HG03378 (cell line): ENCODE measurements around the gene TBC1D19.

Source experiments
- ATAC-seq: cut with Tn5 transposase; IDR thresholded peaks from one replicate; pipeline ENCODE4 v1.9.1; 2021; ENCODE audit warnings: mild to moderate bottlenecking, moderate library complexity; ENCODE audit not compliant: unreplicated experiment

TBC1D19 gene

DNA sequence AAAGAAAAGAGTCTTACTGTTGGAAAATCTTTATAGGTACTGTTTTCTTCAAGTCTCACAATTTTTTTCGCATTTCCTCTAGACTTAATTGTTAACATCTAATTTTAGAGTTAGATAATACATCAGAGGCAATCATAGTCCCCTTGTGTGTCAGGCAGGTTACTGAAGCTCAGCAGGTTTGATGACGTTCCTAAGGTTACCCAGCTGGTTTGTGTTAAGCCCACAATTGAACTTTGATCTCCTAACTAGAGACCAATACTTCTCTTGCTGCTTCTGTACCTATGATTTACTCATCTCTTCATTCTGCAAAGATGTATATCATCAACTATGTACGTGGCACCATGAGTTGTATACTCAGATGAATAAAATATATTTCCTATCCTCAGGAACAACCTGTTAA is 145.1 kb downstream of the TBC1D19 start:
- no peak for ATAC-seq

DNA sequence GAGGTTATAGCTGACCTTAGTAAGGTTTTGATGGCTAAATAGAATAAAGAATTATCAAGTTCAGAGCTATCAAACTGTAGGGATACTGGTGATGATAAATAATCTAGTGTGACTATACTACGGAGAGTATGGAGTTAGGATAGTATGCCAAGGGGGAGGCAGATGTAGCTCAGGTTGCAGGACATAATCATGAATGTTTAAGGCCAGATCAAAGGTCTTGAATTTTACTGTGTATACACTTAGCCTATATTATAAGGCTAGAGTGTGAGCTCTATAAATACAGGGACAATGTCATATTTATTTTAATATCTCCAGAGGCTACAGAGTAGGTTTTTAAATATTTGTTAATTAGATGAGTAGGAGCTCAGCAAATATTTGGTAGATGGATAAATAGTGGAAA is 145.7 kb downstream of the TBC1D19 start:
- ATAC-seq = no peak

DNA sequence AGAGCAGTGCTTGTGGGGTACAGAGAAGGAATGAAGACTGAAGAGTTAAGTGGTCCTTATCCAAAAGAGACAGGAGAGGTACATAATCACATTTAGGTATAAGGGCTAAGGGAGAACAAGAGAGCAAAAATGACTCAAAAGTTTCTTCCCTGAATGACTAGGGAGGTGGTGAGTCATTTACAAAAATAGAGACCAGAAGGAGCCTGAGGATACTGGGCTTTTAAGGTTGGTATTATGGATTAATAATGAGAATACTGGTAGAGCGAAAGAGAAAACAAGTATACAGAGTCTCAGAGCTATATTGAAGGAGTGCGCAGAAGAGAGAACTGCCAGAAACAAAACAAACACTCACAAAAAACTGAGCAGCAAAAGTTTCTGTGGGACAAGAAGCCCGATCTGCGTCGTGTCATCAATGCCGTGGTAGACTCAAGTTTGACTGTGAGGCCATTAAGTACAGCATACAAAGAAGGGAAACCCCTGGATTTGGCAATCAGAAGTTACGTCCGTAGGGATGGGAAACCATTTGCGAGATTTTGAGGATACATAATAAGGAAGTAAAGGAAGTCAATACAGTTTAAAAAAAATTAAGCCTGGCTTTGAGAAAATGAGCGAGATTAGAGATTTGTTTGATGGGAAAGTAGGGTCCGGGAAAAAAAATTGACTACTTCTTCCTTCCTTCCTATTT is 147.6 kb downstream of the TBC1D19 start:
- ATAC-seq = peak; percentile 96

DNA sequence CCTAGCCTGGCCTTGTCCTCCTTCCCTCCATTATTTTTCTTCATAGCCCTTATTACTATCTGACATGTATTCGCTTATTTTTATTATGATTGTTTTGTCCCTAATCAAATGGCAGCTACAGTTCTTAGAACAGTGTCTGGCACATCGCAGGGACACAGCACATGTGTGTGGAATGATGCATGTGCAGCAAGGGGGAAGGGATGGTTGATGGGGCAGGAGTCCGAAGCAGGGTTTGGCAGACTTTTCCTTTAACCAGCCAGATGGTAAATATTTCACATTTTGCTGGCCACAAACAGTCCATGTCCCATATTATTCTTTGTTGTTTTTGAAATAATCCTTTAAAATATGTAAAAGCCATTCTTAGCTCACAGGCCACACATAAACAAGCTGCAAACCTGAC is 148.5 kb downstream of the TBC1D19 start:
- no peak for ATAC-seq

GRCh38 chr4:26736621-26737020 is 152.7 kb downstream of the TBC1D19 start:
- no peak for ATAC-seq

DNA sequence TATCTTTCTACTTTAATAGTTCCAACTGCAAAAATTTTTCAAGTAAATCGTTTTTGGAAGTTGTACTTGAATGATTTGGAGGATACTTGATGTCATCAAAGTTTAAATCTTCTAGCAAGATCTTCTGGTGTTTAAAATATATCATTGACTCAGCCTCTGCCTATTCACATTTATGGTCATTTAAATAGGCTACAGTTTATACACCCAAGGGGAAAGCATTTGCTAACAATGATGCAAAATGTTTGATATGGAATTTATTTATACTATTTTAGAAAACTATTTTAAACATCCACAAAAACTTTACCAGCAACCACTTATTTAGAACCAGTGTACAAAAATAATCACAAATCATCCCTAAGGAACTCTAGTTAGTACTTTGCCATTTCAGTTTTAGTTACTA is 153.5 kb downstream of the TBC1D19 start:
- ATAC-seq = no peak

- no peak for ATAC-seq
Measured at GRCh38 chr4:26741491-26741871, 157.6 kb downstream of the TBC1D19 start.

- peak; percentile 100 for ATAC-seq
Measured at GRCh38 chr4:26746802-26747213, 162.9 kb downstream of the TBC1D19 start.

DNA sequence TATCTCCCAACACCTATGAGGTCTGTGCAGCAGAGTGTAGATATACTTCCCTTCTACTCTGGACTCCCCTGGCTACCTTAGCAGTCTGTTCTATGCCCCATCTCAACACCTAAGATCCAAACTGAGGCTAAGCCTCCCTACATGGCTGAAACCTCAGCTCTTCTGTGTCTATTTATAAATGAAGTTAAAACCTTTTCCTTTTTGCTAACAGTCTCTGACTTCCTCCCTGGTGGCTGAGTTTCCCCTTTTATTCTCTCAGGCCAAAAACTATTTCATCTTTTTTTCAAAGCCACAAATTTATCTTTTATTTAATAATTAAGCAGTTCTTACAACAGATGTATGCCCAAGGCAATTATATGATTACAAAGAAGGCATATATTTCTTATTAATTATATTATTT is 164.9 kb downstream of the TBC1D19 start:
- ATAC-seq = no peak

GRCh38 chr4:26749867-26750266 is 166.0 kb downstream of the TBC1D19 start:
- ATAC-seq = no peak

GRCh38 chr4:26751004-26751403 is 167.1 kb downstream of the TBC1D19 start:
- ATAC-seq = no peak

DNA sequence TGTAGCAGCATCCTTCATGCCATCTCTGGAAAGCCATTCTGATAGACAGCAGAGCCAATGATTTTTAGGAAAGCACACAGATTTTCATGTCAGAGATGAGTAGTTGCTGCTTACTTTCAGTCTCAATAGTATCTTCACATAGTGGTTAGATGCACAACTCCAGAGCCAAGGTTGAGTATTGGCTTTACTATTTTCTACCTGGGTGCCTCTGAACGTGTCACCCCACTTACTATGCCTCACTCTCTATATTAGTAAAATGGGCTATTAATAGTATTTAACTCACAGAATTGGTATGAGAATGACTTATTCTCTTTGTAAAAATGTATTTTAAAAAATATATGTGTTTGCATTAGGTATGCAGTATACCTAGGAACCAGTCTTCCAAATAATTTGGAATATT is 168.0 kb downstream of the TBC1D19 start:
- peak; percentile 95 for ATAC-seq

GRCh38 chr4:26753187-26753586 is 169.3 kb downstream of the TBC1D19 start:
- no peak for ATAC-seq

DNA sequence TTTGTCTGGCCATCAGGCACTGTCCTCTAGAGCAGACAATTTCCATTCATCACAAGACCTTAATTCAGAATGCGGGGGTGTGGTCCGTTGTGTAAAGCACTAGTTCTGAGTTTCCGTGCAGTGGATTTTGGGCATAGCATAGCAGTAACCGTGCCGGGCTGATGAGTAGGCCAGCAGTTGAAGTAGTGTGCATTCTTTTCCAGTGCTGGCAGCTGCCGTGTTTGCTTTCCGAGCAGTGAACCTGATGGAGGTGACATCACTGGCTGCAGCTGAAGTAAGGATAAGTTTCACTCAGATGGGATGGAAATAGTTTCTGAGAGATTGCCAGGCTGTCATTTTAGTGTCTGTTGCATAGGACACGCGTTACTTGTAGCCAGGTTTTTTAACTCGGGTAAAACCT is 169.7 kb downstream of the TBC1D19 start:
- ATAC-seq = no peak

DNA sequence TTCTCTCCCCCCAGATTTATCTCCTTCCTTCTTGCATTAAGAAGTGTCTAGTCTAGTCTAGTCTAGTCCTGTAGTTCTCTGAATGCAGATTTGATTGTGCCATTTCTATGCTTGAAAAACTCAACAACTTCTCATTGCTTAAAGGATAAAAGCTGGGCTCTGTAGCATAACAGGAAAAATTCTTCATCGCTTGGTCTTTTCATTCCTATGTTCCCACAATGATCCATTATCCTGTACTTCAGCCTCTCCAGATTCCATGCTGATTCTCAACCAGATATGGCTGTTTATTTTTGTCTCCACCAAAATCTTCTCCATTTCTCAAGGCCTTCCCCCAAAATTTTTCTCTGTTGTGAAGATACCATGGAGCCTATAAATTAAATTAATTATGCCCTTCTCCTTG is 173.9 kb downstream of the TBC1D19 start:
- ATAC-seq = no peak

DNA sequence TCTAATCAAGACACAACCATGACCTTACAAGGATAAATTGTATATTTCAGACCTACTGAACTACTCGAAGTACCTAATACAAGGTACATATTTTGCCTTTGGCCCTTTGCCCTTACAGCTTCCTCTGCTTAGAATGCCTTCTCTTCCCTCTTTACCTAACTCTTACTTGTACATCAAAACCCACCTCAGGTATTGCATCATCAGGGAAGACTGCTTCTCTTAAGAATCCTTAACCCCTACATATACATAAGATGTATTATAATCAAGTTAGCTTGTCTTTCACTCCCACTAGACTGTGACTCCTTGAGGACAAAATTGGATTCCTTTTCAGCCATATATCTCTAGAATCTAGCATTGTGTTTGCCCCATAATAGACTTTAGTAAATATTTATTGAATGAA is 175.0 kb downstream of the TBC1D19 start:
- ATAC-seq = no peak

DNA sequence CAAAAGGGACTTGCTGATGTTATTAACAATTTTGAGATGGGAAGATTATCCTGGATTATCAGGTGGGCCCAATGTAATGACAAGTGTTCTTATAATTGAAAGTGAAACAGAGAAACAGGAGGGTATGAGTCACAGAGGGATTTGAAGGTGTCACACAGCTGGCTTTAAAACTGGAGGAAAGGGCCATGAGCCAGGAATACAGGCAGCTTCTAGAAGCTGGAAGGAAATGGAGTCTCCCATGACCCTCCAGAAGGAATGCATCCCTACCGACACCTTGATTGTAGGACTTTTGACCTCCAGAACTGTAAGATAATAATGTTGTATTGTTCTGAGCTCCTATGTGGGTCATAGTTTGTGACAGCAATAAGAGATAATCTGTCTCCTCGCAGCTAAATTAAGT is 178.8 kb downstream of the TBC1D19 start:
- ATAC-seq = no peak

DNA sequence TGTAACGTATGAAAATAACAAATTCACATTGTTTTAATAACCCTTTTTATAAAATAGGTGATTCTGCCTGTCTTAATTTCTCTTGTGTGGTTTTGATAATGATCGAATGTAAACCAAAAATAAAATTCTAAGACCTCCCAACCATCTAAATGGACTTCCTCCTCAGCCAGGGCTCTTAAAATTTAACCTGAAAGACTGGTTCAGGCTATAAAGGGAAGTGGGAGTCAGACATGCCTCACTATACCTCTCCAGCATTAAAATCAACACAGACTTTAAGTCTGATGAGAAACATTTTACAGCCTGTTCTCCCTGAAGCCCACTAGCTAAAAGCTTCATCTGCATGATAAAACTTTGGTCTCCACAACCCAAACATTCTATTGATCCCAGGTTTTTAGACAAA is 179.2 kb downstream of the TBC1D19 start:
- ATAC-seq = no peak

DNA sequence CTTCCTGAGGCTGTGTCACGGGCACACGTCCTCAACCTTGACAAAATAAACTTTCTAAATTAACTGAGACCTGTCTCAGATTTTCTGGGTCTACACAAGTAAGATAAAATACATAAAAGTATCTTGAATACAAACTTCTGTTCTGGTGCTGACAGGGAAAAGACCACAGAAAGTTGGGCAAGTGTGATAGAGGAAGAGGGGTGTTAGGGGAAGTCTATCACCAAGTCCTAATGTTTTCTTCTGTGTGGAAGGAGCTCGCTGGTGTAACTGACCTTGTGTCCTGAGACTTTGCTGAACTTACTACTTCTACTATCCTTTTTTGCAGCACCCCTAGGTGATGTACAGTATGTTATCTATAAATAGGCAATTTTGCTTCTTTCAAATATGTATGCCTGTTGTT is 179.8 kb downstream of the TBC1D19 start:
- ATAC-seq = no peak

- no peak for ATAC-seq
Measured at GRCh38 chr4:26764231-26764630, 180.3 kb downstream of the TBC1D19 start.

GRCh38 chr4:26765515-26765914 is 181.6 kb downstream of the TBC1D19 start:
- no peak for ATAC-seq

GRCh38 chr4:26766141-26766540 is 182.3 kb downstream of the TBC1D19 start:
- ATAC-seq = no peak

GRCh38 chr4:26772096-26772873 is 188.4 kb downstream of the TBC1D19 start:
- no peak for ATAC-seq
